Measurements from ENCODE around the gene PGS1.

- TF ChIP-seq CTCF (IDR thresholded peaks at IDR 0.05) (no peak), POLR2A (IDR thresholded peaks at IDR 0.05) (no peak)
Observed at GRCh38 chr17:78362671-78363070, 15.8 kb upstream of the PGS1 start.
